CD4-positive, alpha-beta T cell treated with Interleukin-17A for 4 hours (primary cell): ENCODE measurements around the gene CPLX3.

ENCODE experiments used
- DNase-seq: peaks from one replicate; pipeline ENCODE4 v3.0.0-alpha.2; 2020; ENCODE audit warnings: mixed read lengths

Gene CPLX3

DNA sequence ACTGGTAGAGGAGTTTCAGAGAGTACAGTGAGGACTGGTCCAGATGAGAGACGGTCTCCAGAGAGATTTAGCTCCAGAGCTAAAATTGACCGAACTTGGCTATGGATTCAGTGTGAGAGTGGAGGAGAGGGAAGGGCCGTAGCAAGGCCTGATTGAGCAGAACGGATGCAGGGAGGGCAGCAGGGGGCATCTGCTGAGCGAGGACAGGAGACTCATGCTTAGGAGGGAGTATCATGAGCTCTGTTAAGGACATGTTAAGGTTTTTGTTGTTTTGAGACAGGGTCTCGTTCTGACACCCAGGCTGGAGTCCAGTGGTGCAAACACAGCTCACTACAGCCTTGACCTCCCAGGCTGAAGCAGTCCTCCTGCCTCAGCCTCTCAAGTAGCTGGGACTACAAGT is 21.5 kb upstream of the CPLX3 start:
- DNase-seq: peak; percentile 13

DNA sequence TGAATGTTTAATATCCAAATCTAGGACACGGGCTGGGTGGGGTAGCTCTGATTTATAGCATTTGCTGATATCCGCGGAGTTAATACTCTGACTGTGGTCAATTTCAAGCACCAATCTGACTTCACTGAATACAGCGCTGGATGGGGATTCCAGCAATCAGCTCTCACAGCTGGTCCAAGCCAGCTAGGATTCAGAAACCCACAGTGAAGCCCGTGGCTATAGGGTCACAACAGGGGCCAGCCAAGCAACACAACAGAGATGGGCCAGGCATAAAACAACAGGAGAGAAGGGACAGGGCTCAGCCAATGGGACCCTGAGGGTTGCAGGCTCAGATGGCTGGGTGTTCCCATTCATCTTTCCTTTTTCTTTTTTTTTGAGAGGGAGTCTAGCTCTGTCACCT is 19.1 kb upstream of the CPLX3 start:
- no peak for DNase-seq

DNA sequence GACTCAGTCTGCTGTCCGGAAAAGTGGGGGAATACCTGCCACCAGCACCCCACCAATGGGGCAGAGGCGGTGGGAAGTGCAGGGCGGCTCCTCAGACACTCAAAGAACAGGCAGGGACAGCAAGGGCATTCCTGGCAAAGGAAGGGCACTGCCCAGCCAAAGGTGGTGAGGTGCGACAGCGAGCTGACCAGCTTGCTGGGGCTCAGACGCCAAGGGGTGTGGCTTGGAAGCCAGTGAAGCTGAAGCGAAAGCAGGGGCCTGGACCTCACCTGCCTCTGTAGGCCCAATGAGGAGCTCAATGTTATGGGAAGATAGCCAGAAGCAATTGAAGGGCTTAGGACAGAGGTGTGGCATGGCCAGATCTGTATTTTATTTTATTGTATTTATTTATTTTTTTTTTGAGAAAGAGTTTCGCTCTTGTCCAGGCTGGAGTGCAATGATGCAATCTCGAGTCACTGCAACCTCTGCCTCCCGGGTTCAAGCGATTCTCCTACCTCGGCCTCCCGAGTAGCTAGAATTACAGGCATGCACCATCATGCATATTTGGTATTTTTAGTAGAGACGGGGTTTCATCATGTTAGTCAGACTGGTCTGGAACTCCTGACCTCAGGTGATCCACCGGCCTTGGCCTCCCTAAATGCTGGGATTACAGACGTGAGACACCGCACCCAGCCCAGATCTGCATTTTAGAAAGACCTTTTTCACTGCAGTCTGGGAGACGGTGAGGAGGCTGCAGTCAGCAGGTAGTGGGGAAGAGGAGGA is 18.2 kb upstream of the CPLX3 start:
- DNase-seq: no peak

DNA sequence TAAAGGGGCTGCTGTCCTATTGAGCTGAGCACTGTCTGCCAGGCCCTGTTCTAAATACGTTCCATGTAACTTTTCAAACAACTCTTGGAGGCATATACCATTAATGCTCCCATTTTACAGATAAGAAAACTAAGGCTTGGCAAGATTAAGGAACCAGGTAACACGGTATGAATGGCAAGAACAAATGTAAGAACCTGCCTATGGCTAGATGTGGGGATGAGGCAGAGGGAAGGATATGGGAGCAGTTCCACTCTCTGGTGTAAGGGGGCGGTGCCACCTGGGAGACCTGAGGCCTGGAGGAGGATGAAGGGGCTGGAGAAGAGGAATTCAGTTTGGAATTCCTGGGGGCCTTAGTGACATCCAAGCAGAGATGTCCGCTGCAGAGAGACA is 17.6 kb upstream of the CPLX3 start:
- DNase-seq: no peak

DNA sequence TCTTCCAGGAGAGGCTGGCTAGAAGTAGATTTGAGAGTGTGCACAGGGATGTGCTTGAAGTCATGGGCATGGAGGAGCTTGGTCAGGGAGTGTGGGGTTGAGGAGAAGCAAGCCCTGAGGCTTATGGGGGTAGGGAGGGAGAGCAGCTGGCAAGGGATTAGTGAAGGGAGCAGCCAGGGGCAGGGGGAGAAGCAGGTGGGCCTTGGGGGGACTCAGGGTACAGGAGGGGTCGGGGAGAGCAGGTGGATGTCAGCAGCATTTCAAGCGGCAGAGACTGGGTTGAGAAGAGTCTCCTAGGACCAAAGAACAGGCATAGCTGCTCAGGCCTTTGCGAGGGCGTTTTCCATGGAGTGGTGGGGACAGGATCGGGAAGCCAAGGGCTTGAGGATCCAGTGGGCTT is 17.2 kb upstream of the CPLX3 start:
- DNase-seq: no peak

DNA sequence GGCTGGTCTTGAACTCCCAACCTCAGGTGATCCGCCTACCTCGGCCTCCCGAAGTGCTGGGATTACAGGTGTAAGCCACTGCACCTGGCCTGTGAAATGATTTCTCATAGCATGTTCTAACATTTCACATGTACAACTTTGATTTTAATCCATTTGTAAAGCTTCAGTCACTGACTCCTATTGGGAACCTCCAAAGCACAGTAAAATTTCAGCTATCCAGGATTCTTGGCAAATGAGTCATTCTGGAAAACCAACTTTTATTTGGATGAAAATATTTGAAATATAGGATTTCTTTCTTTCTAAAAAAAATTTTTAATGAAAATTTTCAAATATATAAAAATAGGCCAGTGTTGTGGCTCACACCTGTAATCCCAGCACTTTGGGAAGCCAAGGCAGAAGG is 16.5 kb upstream of the CPLX3 start:
- no peak for DNase-seq

DNA sequence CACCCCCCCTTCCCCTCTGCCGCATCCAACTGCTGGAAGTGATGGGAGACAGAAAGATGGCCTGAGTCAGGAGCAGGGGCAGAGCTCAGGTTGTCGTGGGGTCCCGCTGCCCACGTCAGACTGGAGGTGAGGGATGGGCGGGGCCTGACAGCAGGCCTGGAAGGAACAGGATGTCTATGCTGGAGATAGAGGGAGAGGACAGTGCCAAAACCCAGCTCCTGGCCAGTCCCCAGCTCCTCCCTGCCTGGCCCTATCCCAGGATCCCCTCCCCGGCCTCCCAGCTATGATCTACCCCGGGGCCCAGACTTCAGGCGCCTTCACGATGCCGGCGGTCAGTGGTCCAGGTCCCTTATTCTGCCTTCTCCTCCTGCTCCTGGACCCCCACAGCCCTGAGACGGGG is 13.9 kb upstream of the CPLX3 start, which contains the start of gene LMAN1L:
TSS of gene LMAN1L (plus strand) at position 303 of the 400 bp plus-strand sequence. CDS start at position 323, 20 bp downstream.
- no peak for DNase-seq

DNA sequence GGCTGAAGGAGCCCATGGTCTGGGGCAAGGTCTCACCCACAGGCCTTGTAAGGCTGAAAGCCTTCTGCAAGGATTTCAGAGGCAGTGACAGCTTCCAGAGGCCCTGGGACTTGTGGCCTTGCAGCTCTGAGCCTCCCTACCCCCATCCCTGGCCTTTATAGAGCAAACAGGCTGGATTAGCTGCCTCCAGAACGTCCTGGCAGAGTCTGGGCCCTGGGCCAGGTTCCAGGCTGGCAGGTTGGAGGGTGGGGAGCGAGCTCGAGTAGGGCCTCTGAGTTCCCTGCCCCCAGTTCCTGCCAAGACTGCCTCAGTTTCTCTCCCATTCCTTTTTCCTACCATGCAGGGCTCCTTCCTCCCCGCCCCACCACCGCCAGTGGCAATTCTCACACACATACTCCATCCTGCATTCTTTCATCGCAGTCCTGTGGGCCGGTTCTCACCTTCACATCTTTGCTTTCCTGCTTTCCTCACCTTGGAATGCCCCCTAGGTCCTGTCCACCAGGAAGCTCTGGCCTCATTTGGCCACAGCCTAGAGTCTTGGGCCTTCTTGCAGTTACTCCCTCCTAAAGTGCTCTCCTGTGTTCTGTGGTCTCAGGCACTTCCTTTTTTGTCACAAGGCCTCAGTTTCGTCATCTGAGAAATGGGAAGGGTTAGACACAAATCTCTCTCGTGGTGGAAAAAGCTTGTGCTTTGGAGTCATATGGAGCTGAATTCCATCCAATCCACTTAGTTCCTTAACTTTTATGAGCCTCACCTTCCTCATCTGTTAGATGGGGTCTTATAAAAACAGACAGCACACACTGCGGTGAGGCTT is 11.1 kb upstream of the CPLX3 start:
- DNase-seq: no peak

DNA sequence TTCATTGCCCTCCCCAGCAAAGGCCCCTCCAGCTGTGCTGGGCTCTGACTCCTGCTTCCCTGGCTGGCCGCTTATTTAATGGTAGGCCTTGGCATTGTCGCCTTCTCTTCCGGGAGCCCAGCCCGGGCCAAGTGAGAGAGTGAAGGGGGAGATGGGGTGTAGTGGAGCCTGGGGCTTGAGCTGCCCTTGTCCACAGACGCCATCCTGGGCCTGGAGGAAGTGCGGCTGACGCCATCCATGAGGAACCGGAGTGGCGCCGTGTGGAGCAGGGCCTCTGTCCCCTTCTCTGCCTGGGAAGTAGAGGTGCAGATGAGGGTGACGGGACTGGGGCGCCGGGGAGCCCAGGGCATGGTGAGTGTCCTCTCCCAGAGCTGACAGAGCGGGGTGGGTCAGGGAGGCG is 10.5 kb upstream of the CPLX3 start:
- DNase-seq: no peak

DNA sequence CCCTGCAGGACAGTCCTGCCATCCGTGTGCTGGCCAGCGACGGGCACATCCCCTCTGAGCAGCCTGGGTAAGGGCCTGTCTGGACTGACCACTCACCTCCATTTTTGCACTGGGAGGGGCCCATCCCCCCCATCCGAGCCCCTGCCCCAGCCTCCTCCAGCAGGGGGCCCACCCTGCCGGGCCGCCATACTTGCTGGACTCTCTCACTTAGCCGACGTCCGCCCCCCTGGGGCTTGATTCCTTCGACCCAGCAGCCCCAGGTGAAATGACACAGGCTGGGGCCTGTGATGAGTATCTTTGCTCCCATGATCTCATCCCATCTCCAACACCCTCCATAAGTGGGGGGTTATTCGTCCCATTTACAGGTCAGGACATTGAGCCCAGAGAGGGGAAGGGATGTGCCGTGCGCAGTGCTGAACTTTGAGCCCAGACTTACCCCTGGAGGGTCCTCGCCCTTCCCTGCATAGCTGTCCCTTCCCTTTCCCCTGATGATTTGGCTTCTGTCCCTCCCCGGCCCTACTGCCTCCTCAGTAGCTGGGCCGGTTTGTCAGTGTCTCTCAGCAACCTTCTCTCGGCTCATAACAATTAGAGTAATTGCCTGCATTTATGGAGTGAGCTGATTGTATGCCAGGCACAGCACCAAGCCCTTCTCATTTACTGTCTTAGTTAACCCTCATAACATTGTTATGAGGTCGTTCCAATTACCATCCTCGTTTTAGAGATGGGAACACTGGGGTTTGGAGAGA is 9.6 kb upstream of the CPLX3 start:
- no peak for DNase-seq

DNA sequence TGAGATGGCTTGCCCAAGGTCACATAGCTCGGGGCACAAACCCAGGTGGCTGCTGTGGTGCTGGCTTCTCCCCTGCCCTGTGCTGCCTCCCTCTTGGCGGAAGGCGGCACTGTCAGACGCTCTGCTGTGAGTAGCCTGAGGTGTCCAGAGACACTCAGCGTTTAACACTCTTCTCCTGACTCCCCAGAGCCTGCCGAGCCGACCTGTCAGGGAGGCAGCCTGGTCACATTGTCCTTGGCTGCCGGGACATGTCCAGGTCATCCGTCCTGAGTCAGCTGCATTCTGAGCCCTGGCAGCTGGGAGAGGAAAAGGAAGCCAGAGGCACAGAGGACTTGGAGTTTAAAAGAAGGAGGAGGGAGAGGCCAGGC is 9.1 kb upstream of the CPLX3 start:
- no peak for DNase-seq

DNA sequence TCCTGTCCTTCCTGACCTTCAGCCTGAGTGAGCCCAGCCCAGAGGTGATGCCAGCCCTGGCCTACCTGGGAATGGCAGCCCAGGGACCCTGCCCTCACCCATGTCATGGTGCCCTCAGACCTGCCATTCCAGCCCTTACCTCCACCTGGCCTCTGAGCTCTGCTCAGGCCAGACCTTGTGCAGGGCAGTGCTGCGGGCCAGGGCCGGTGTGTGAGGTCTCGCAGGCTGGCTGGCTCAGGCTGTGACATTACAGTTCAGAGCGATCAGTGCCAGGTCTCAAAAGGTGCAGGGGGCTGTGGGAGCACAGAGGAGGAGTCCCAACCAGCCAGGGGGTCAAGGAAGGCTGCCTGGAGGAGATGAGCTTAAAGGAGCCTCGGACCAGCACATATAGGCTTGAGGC is 6.4 kb upstream of the CPLX3 start:
- DNase-seq: no peak

DNA sequence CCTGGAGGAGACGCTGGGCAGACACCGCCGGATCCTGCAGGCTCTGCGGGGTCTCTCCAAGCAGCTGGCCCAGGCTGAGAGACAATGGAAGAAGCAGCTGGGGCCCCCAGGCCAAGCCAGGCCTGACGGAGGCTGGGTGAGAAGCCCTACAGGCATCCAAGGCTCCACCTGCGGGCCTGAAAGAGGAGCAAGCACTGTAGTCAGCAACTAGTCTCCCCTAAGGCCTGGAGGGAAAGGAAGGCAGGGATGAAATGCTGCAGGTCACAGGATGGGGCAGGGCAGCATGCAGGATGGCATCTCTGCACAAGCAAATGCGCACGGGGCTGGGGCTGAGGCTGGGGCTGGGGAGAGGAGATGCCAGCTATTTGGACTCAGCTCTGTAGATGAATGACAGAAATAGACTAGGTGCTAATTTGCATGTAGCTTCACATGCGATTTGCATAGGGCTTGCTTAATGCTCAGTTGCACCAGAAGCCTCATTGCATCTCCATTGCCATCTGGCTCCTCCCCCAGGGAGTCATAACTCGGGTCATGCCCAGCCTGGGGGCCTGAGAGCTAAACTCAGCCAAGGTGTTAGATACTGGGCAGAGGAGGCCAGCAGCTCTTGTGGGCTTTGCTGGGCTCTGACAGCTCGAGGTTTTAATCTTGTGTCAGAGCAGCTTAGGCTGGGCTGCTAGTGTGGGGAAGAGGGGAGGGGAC is 5.2 kb upstream of the CPLX3 start:
- no peak for DNase-seq

DNA sequence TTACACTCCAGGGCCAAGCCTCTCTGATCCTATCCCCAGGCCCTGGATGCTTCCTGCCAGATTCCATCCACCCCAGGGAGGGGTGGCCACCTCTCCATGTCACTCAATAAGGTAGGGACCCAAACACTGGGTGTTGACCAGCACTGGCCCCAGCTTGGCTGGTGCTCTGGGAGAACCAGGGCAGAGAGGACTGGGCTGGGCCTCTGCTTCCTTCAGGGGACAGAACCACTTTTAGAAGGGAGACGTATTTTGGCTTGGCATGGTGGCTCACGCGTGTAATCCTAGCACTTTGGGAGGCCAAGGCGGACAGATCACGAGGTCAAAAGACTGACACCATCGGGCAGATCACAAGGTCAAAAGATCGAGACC is 4.7 kb upstream of the CPLX3 start:
- no peak for DNase-seq

DNA sequence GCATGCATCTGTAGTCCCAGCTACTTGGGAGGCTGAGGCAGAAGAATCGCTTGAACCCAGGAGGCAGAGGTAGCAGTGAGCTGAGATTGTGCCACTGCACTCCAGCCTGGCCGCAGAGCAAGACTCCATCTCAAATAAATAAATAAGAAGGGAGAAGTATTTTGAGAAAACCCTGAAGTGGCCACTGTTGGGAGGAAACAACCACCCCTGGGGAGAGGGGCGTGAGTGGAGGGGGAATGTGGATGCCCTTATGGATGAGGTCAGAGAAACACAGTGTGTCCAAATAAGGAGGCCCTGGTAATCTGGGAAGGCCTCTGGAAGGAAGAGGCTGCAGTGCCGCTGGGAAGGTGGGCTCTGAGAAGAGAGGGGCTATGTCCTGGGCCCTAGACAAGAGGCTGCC is 4.2 kb upstream of the CPLX3 start:
- no peak for DNase-seq

DNA sequence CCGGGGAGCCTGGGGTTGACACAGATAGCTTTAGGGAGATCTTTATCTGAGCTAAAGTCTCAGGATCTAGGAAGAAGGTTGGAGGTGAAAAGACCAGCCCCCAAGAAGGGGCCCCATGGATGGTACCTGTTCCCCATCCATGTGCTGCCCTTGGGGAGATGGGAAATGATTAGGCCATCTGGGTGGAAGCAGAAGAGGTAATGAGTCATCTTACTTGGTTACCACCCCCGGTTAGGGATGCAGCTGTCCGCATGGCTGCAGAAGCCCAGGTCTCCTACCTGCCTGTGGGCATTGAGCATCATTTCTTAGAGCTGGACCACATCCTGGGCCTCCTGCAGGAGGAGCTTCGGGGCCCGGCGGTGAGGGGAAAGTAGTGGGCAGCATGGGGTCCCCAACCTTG is 3.1 kb upstream of the CPLX3 start:
- no peak for DNase-seq

DNA sequence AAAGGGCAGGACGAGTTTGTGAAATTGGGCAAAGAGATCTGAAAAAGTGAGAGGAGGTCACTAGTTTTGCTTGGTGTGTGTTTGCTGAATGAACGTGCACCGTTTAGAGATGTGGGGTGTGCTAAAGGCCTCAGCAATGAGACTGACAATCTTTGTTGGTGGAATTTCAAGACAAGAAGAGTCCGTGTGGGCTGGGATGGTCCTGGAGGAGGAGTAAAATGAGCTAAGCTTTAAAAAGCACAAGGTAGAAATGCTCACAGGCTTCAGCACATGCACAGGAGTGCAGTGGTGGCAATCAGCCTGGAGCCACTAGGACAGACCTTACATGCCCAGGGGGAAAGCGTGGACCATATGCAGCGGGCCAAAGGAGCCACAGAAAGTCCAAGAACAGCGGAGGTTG is 1.5 kb upstream of the CPLX3 start:
- DNase-seq: no peak

DNA sequence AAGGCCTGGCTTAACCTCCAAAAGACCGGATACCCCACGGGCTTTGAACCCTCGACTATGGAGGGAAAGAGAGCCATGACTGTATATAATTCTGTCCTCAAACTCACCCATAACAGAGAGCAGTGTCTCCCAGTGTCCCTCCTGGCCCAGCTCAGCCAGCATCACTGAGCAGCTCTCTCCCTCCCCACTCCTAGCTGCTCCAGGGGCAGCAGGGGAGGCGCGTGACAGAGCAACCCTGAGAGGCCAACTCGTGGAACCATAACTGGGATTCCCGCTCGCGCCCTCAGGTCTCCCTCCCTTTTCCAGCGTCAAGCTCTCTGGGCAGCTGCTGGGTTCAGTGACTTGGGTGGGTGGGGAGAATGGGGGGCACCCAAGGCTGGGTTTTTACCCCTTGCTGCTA is 561 bp upstream of the CPLX3 start:
- DNase-seq: no peak

DNA sequence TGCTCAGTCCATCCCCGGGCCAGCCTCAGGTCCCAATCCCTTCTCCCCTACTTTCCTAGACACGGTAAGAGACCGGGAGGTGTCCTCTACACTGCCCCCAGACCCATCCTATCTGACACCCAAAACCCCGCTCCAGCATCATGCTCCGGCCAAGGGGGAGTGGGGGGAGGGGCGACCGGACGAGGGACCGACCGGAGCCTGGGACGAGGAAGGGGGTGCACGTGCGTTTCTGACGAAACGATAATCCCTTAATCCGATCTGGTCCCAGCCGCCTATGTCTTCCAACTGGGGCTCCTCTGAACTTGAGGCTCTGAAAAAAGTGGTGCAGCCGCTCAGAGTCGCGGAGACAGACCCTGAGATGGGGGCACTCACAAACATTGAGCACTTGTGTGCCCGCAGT is 494 bp downstream of the CPLX3 start:
- DNase-seq: no peak

DNA sequence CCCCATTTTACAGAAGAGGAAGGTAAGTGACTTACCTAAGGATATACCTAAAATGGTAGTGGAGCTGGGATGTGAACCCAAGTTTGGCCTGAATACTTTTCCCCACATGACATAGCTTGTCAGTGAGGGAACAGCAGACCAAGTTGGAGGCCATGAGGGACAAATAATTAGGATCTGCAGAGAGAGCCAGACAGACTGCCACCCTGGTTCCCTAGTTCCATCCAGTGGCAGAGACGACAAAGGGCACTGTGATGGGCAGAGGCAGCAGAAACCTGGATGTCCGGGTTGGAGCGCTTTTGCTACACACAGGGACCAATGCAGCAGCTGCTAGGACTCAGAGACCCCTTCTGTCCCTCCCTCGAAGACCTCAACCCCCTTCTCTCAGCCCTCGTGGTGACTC is 1.2 kb downstream of the CPLX3 start:
- no peak for DNase-seq

DNA sequence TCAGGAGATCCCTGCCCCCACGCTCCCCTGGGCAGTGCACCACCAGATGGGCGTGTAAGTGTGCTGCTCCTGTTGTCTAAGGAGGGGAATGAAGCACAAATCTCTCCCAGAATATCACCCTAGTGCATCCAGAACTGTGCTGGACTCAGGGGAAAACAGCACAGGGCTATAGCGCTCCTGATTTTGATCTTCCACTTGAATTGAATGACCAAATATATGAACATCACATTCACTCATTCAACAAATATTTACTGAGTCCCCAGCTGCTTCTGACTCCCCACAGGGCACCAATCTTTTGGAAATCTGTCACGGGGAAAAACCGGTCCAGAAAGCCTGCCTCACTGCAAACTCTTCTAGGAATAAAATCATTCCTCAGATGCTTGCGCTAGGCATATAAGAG is 2.4 kb downstream of the CPLX3 start:
- DNase-seq: no peak

DNA sequence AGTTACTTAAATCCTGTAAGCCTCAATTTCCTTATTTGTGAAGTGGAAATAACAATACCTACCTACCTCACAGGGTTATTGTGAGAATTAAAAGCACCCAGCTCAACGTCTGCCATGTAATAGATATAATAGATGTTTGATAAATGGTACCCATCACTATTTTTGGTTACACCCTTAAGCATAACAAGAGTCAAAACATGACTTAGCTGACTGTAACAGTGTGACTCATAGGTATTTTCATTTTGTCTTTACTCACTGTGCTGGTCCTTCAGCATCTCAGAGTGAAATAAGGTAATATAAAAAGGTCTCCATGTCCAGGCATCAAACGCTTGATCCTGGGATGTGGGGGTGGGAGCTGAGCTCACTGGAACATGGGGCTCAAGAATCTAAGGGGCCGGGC is 3.1 kb downstream of the CPLX3 start:
- DNase-seq: no peak

DNA sequence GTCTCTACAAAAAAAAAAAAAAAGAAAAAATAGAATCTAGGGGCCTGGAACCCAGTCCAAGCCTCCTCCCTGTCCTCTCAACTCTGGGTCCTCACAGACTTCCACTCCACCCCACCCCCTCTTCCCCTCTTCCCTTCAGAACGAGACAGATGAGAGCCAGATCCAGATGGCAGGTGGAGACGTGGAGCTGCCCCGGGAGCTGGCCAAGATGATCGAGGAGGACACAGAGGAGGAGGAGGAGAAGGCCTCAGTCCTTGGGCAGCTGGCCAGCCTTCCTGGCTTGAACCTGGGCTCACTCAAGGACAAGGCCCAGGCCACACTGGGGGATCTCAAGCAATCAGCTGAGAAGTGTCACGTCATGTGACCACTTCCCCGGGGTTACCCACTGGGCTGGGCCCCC is 3.6 kb downstream of the CPLX3 start:
- no peak for DNase-seq
